OCI-LY3 (cell line): Measurements from ENCODE around the gene RERE.
A peak's percentile ranks its signal among the peaks of the same experiment; 100 is the strongest.

ENCODE experiments used
- H2AFZ ChIP-seq: fragments of 200-600, 300-600 bp; shearing (Covaris generic); 2 replicates; pipeline ENCODE4 v1.6.0; 2014; ENCODE audit warnings: antibody characterized with exemption, low read depth, low read length
- H3K27ac ChIP-seq: fragments of 200-600, 300-600 bp; sonication (generic); 2 replicates; pipeline ENCODE4 v1.5.1; 2014; ENCODE audit warnings: mild to moderate bottlenecking, low read length, moderate library complexity, mixed read lengths
- H3K27me3 ChIP-seq: fragments of 200-600, 300-600 bp; sonication (generic); 2 replicates; pipeline ENCODE4 v1.6.1; 2014; ENCODE audit warnings: low read depth, low read length, mixed read lengths
- H3K36me3 ChIP-seq: fragments of 200-600, 300-600 bp; sonication (generic); replicated peaks from 2 replicates; pipeline ENCODE3; 2014; ENCODE audit warnings: low read depth, low read length, mixed read lengths
- H3K4me1 ChIP-seq: fragments of 300-600, 200-600 bp; sonication (generic); 2 replicates; pipeline ENCODE4 v1.6.1; 2014; ENCODE audit warnings: low read length, mixed read lengths
- H3K4me2 ChIP-seq: fragments of 200-600, 300-600 bp; sonication (generic); 2 replicates; pipeline ENCODE4 v1.6.1; 2014; ENCODE audit warnings: low read length, mixed read lengths
- H3K4me3 ChIP-seq: fragments of 300-600, 200-600 bp; sonication (generic); 2 replicates; pipeline ENCODE4 v1.5.1; 2014; ENCODE audit warnings: antibody characterized with exemption, mild to moderate bottlenecking, low read length, moderate library complexity
- H3K79me2 ChIP-seq: fragments of 300-600, 200-600 bp; shearing (Covaris generic); 2 replicates; pipeline ENCODE4 v1.6.1; 2014; ENCODE audit warnings: mild to moderate bottlenecking, low read length, mixed read lengths
- H3K9ac ChIP-seq: fragments of 300-600, 200-600 bp; shearing (Covaris generic); 2 replicates; pipeline ENCODE4 v1.6.0; 2014; ENCODE audit warnings: mild to moderate bottlenecking, low read length, moderate library complexity
- H3K9me3 ChIP-seq: fragments of 200-600, 300-600 bp; shearing (Covaris generic); 2 replicates; pipeline ENCODE4 v1.6.1; 2014; ENCODE audit warnings: low read length, mixed read lengths; ENCODE audit not compliant: insufficient read depth
- H4K20me1 ChIP-seq: fragments of 200-600, 300-600 bp; sonication (generic); 2 replicates; pipeline ENCODE4 v1.6.1; 2016; ENCODE audit warnings: low read length, mixed read lengths; ENCODE audit not compliant: insufficient read depth
- CTCF ChIP-seq: fragments of 200-600, 300-600 bp; sonication (generic); IDR thresholded peaks from 2 replicates; pipeline ENCODE4 v1.5.1; 2014; ENCODE audit warnings: antibody characterized with exemption, low read length, low read depth
- EZH2phosphoT487 ChIP-seq: fragments of 200-600 bp; shearing (Covaris generic); IDR thresholded peaks from 2 replicates; pipeline ENCODE4 v1.6.1; 2018; ENCODE audit warnings: antibody characterized with exemption, mixed run types, low read depth

Gene RERE

GRCh38 chr1:8429549-8430110 lies 387.8 kb downstream of the RERE start:
- H3K27ac ChIP-seq = peak overlapping the region; percentile 36
- peak overlapping the region; percentile 81 for H3K4me2 ChIP-seq
- peaks cover 73% of the 10 kb centered on the region for H3K4me1 ChIP-seq
- TF ChIP-seq EZH2phosphoT487 = no peak
- TF ChIP-seq CTCF = no peak
- H2AFZ ChIP-seq = no peak overlapping the region
- H4K20me1 ChIP-seq = no peaks in the 10 kb centered on the region
- no peak overlapping the region for H3K9ac ChIP-seq
- peak overlapping the region; percentile 20; the same call in 1 of the 2 replicates for H3K4me3 ChIP-seq
- no peaks in the 10 kb centered on the region for H3K9me3 ChIP-seq
- H3K79me2 ChIP-seq = no peaks in the 10 kb centered on the region
- no peaks in the 10 kb centered on the region for H3K36me3 ChIP-seq
- no peaks in the 10 kb centered on the region for H3K27me3 ChIP-seq

GRCh38 chr1:8428441-8428840 lies 389.0 kb downstream of the RERE start:
- H3K4me2 ChIP-seq = peak overlapping the region; percentile 81
- no peaks in the 10 kb centered on the region for H4K20me1 ChIP-seq
- peak overlapping the region; percentile 62 for H3K4me3 ChIP-seq

GRCh38 chr1:8427986-8428385 lies 389.5 kb downstream of the RERE start:
- peak overlapping the region; percentile 62 for H3K4me3 ChIP-seq

More at GRCh38 chr1:8428441-8428840, 389.0 kb downstream of the RERE start:
- no peak for TF ChIP-seq EZH2phosphoT487
- no peak for TF ChIP-seq CTCF
- H3K9ac ChIP-seq = peak overlapping the region; percentile 60; the same call in 1 of the 2 replicates
- no peaks in the 10 kb centered on the region for H3K9me3 ChIP-seq
- H2AFZ ChIP-seq = no peak overlapping the region
- H3K4me1 ChIP-seq = peaks cover 69% of the 10 kb centered on the region
- peak overlapping the region; percentile 89 for H3K27ac ChIP-seq
- H3K79me2 ChIP-seq = no peaks in the 10 kb centered on the region; the same call in 1 of the 2 replicates
- no peaks in the 10 kb centered on the region for H3K36me3 ChIP-seq
- H3K27me3 ChIP-seq = no peaks in the 10 kb centered on the region

GRCh38 chr1:8427493-8427892 lies 389.9 kb downstream of the RERE start:
- Histone ChIP-seq H4K20me1 (no peaks in the 10 kb centered on the region), H3K79me2 (peaks cover 9% of the 10 kb centered on the region), H3K27ac (peak overlapping the region; percentile 89), H3K36me3 (no peaks in the 10 kb centered on the region), H3K27me3 (no peaks in the 10 kb centered on the region), H3K4me1 (peaks cover 69% of the 10 kb centered on the region), H2AFZ (no peak overlapping the region), H3K4me2 (peak overlapping the region; percentile 81), H3K9ac (peak overlapping the region; percentile 60), H3K9me3 (no peaks in the 10 kb centered on the region), H3K4me3 (peak overlapping the region; percentile 62)
- TF ChIP-seq CTCF = no peak
- TF ChIP-seq EZH2phosphoT487 = no peak

More at GRCh38 chr1:8427986-8428385, 389.5 kb downstream of the RERE start:
- Histone ChIP-seq H3K27ac (peak overlapping the region; percentile 89), H3K9me3 (no peaks in the 10 kb centered on the region), H3K27me3 (no peaks in the 10 kb centered on the region), H4K20me1 (no peaks in the 10 kb centered on the region), H3K4me2 (peak overlapping the region; percentile 81), H3K79me2 (peaks cover 5% of the 10 kb centered on the region), H2AFZ (no peak overlapping the region), H3K36me3 (no peaks in the 10 kb centered on the region), H3K4me1 (peaks cover 69% of the 10 kb centered on the region), H3K9ac (peak overlapping the region; percentile 60)
- TF ChIP-seq EZH2phosphoT487 (no peak), CTCF (no peak)
